GM12801 (cell line): ENCODE measurements around the gene ADGRG2.

Experiments used
- TF ChIP-seq, protein P1 (sequence below): IDR thresholded peaks from one replicate; pipeline ENCODE4 v1.5.1; 2011; ENCODE audit warnings: control low read depth; ENCODE audit not compliant: insufficient read length; ENCODE audit errors: extremely low read depth

ADGRG2 gene

DNA sequence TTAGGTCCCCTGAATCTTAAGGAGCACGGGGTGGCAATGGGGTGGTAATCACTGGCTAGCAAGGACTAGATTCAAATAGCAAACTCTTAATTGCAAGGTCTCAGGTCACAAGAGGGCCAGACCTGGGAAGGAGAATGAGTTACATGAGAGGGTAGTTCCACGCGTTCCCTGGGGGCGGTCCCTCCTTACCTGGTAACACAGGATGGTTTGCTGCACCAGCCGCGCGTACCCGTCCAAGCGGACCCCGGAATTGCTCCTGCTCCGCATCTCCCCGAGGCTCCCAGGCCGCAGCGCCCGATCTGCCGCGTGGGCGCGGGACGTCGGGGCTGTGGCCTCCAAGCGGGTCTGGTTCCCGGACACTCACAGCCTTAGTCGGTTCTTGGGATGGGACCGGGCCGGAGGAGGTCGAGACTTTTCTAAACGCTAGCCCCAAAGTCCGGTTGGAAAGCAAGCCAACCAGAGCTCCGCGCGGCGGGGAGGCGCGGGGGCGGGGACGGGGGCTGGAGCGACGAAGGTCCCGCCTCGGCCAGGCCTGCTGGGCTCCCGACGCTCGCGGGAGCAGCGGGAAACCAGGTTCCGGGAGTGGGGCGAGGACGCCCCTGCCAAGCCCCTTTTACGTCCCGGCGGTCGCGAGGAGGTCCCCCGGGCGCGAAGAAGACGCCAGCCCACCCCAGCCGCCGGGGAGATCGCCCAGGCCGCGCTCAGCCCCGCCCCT lies 138.4 kb downstream of the ADGRG2 start, which contains the start of gene PHKA2:
Gene PHKA2, minus strand, starts transcription at position 449 of the 715 bp plus-strand sequence. Its CDS starts 182 bp downstream, at position 267.
- TF ChIP-seq, protein P1, sequence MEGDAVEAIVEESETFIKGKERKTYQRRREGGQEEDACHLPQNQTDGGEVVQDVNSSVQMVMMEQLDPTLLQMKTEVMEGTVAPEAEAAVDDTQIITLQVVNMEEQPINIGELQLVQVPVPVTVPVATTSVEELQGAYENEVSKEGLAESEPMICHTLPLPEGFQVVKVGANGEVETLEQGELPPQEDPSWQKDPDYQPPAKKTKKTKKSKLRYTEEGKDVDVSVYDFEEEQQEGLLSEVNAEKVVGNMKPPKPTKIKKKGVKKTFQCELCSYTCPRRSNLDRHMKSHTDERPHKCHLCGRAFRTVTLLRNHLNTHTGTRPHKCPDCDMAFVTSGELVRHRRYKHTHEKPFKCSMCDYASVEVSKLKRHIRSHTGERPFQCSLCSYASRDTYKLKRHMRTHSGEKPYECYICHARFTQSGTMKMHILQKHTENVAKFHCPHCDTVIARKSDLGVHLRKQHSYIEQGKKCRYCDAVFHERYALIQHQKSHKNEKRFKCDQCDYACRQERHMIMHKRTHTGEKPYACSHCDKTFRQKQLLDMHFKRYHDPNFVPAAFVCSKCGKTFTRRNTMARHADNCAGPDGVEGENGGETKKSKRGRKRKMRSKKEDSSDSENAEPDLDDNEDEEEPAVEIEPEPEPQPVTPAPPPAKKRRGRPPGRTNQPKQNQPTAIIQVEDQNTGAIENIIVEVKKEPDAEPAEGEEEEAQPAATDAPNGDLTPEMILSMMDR = no peak

DNA sequence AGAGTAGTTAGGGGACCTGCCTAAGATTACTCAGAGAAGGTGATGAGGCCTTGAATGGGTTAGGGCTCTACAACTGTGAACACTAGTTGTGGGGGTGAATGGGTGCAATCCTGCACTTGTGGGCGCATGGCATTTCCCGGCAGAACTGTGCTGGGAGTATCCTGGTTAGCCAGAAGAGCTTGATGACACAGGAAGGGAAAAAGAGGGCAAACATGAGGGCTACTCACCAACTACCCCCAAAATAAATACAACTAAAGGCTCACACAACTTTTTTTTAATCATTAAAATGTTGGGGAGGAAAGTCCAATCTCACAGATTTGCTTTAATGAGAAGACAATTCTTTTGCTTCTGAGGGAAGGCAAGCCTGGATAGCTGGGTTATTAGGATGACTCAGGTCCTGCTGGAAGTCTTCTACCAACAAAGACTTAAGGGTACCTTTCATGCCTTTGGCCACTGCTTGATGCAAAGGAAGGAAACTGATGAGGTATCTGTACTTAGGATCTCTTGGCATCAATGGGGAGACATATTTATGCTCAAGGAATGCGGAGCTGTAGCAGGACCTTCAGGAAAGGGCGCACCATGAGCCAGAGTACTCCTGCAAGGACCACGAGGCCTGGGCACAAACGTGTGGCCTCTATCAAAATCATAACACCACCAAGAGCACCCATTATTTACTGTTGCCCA lies 141.0 kb downstream of the ADGRG2 start:
- TF ChIP-seq, protein P1 = no peak

DNA sequence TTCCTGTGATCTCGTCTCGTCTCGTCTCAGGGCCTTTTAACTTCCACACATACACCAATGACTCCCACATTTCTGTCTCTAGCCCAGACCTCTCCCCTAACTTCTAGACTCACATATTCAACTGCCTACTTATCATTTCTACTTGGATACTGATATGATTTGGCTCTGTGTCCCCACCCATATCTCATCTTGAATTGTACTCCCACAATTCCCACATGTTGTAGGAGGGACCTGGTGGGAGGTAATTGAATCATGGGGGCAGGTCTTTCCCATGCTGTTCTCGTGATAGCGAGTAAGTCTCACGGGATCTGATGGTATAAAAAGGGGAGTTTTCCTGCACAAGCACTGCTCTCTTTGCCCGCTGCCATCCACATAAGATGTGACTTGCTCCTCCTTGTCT lies 147.3 kb downstream of the ADGRG2 start:
- TF ChIP-seq, protein P1 = no peak

DNA sequence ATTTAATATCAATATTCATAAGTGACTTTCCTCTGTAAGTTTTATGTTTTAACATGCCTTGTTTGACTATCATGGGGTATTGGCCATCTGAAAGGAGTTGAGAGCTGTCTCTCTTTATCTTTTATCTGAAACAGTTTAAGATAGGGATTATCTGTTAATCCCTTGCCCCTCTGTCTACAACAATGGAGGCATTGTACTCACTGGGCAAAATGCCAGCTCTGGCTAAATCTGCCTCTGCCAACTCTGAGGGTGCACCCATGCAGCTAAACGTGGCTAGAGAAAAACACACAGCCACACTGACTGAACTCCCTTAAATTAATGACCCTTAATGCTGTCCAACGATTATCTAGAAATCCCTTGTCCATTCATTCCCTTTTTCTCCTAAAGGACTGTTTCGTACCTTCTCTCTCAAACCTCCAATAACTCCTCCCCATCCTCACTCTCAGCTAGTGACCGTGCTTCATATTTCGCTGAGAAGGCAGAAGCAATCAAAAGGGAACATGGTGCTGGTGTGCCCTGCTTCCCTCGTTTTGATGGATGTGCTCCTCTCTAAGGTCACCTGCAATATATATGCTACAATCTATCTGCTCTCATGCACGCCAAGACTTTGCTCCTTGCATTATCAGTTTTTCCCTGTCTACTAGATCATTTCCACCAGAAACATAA lies 148.6 kb downstream of the ADGRG2 start:
- TF ChIP-seq, protein P1 = no peak

DNA sequence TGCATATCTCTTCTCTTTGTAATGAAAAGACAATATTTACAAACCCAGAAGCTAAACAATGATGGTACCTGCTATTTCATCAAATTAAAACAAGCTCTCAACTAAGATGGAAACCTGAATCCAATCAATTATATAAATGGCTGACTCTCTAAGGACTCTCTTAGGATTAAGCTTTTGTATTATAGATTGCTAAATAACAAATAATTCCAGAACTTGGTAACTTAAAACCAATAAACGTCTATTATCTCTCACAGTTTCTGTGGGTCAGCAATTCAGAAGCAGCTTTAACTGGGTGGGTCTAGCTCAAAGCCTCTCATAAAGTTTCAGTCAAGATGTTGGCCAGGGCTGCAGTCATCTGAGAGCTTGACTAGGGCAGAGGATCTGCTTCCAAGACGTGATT lies 150.8 kb downstream of the ADGRG2 start:
- TF ChIP-seq, protein P1 = no peak

DNA sequence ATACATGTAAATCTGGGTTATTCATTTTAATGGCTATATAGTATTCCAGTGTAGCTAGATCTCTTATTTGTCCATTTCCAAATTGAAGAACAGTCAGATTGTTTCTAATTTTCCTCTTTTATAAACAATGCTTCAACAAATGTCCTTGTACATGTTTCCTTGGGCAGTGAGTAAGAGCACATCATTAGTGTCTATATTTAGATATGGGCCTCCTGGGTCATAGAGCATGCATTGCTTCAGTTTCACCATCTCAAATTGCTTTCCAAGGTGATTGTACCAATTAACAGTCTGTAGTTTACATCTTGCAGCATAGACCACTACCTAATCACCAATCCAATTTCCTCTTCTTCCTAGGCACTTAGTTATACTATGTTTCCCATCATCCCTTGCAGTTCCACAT lies 151.8 kb downstream of the ADGRG2 start:
- TF ChIP-seq, protein P1 = no peak

DNA sequence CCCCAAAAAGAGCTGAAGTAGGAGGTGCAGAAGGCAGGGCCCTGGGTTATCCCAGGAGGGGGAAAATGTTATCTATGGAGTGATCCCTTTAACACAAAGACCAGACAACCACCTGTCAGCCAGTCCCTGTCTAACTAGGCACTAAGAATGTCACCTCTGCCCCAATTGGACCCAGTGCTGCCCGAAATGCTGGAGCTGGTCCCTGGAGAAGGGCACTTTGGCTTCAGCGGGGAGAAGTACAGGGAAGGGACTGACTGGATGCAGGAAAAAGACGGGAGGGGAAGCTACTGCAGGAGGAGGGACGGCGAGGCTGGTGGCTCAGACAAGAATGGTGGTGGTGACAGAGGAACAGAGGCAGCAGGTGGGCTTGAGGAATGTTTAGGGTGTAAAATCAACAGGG lies 155.6 kb downstream of the ADGRG2 start:
- TF ChIP-seq, protein P1 = no peak
